ENCODE results near the gene NTRK3. TPM values are rescaled to one million over a fixed set of nuclear protein-coding genes. Genes with fewer than 3 reads are reported as not detected.

Gene NTRK3
- total and polyA plus RNA-seq, 2 of the 8 experiments (the other 6 are each of a cell fraction or from before 2014, with no cell fraction given) = 4.5 to 6.8 TPM

DNA sequence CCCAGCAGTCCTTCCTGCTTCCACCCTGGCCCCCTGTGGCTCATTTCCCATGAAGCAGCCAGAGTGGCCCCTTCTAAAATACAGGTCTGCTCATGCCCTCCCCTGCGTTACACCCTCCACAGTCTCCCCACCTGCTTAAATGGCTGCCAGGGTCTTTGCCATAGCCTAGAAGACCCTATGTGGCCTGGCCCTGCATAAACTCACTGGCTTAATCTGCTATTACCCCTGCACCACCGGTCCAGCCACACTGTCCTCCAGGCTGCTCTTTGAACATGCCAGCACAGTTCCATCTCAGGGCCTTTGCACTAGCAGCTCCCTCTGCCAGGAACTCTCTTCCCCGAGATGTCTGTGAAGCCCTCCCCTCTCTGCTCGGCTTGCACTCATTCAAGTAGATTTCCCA lies 166.8 kb downstream of the NTRK3 start:
- Histone ChIP-seq H2BK120ac (replicated peaks; ENCODE audit: low read depth, low read length) (no peak overlapping the region), H2AK5ac (ENCODE audit: low read depth, low read length) (no peak overlapping the region), H3K79me1 (ENCODE audit: low read depth, low read length) (no peaks in the 10 kb centered on the region), H3K23me2 (ENCODE audit: low read depth, low read length) (no peaks in the 10 kb centered on the region), H3K23ac (ENCODE audit: insufficient read length) (no peak overlapping the region), H4K5ac (ENCODE audit: insufficient read length, low read depth, low read length) (no peak overlapping the region), H2BK20ac (ENCODE audit: low read length) (no peak overlapping the region), H3K4me2 (ENCODE audit: insufficient read depth in 1 of 2, low read depth in 2 of 2, low read length in 2 of 2) (no peak overlapping the region), H3K4me3 (ENCODE audit: extremely low read depth in 1 of 4, insufficient read depth in 2 of 4, low read depth in 3 of 4, low read length in 4 of 4) (no peak overlapping the region), H3K56ac (replicated peaks; ENCODE audit: insufficient read length, low read depth, low read length) (no peak overlapping the region), H4K20me1 (replicated peaks in 1 of 2; ENCODE audit: control insufficient read depth in 1 of 2, insufficient read depth in 2 of 2, low read length in 2 of 2) (no peaks in the 10 kb centered on the region), H4K8ac (ENCODE audit: extremely low read depth, insufficient read depth, low read length) (no peak overlapping the region), H3K9me3 (ENCODE audit: insufficient read depth in 2 of 2, low read depth in 1 of 2, low read length in 1 of 2) (peaks cover 3 to 4% of the 10 kb centered on the region in 2 experiments; a peak in 2 of 4 replicates), H3K36me3 (ENCODE audit: control insufficient read depth in 2 of 4, insufficient read depth in 4 of 4, low read length in 3 of 4) (no peaks in the 10 kb centered on the region), H3K14ac (ENCODE audit: insufficient read length) (no peak overlapping the region), H3K4me1 (replicated peaks in 1 of 4; ENCODE audit: control insufficient read depth in 3 of 4, insufficient read depth in 4 of 4, low read length in 3 of 4) (no peaks in the 10 kb centered on the region), H2BK12ac (ENCODE audit: low read depth, low read length) (no peak overlapping the region), H4K91ac (replicated peaks; ENCODE audit: insufficient read length, low read length) (no peak overlapping the region), H3K4ac (replicated peaks; ENCODE audit: insufficient read length, low read depth, low read length) (no peak overlapping the region), H2AFZ (ENCODE audit: low read length) (no peak overlapping the region), H3K27ac (ENCODE audit: low read depth, low read length) (no peak overlapping the region), H2BK15ac (ENCODE audit: low read length) (no peak overlapping the region), H3K18ac (ENCODE audit: extremely low read depth, low read length) (no peak overlapping the region), H3K79me2 (ENCODE audit: control insufficient read depth in 1 of 2, insufficient read depth in 2 of 2, low read length in 2 of 2) (no peaks in the 10 kb centered on the region), H3K9ac (replicated peaks in 1 of 4; ENCODE audit: extremely low read depth in 1 of 4, low read depth in 3 of 4, low read length in 3 of 4) (no peak overlapping the region), H3K27me3 (replicated peaks in 1 of 4; ENCODE audit: control insufficient read depth in 3 of 4, extremely low read depth in 1 of 4, insufficient read depth in 3 of 4, low read length in 3 of 4) (no peaks in the 10 kb centered on the region), H2BK5ac (ENCODE audit: low read depth, low read length) (no peak overlapping the region)
- WGBS, 2 experiments (ENCODE audit: extremely low coverage in 1 of 2, insufficient coverage in 1 of 2, insufficient read length in 1 of 2, insufficient replicate concordance in 2 of 2, low coverage in 1 of 2, low lambda C conversion rate in 2 of 2, missing lambda C conversion rate in 1 of 2) = 91% methylated on average over 4 of the region's 4 CpGs; no CpG with 5 or more reads in 1 of the 2 experiments
- ChIA-PET CTCF (ENCODE audit: partially characterized antibody) (no interaction called here), POLR2A (ENCODE audit: partially characterized antibody) (no interaction called here)
- DNase-seq (ENCODE audit: low read depth in 1 of 2, low spot score in 2 of 2) (no peak), FAIRE-seq (no peak)
- TF ChIP-seq SAP30 (IDR thresholded peaks at IDR 0.05; ENCODE audit: insufficient read depth, insufficient replicate concordance, low read length) = no peak
